ENCODE results near the gene GAA. TPM values are rescaled to one million over a fixed set of nuclear protein-coding genes. Genes with fewer than 3 reads are reported as not detected.

GAA gene
- total RNA-seq (2016; rRNA removed; fragmentation: Illumina TruSeq; extraction: Trizol) (13.4 and 36.4 TPM in 2 replicates), polyA plus RNA-seq (2011; rRNA removed) (21.6 and 23.6 TPM in 2 replicates), polyA minus RNA-seq (2011; rRNA and poly(A)+ RNA removed; ENCODE audit: low replicate concordance) (7.2 and 27.1 TPM in 2 replicates), Bru-seq, nascent RNA (percentile 56 among the genes with signal in this experiment), BruChase-seq, experiment 1, labeled RNA remaining after a 6-hour chase (percentile 70 among the genes with signal in this experiment), BruChase-seq, experiment 2, labeled RNA remaining after a 2-hour chase (percentile 56 among the genes with signal in this experiment)
- total RNA-seq (2016; cell fraction: cytosol; rRNA removed; fragmentation: Illumina TruSeq; extraction: Trizol; ENCODE audit: low read depth), result 13.8 and 16.4 TPM in 2 replicates
- 12.1 and 36.9 TPM in 2 replicates for total RNA-seq (2016; cell fraction: insoluble cytoplasmic fraction; rRNA removed; fragmentation: Illumina TruSeq; extraction: Trizol)
- total RNA-seq (2016; cell fraction: membrane; rRNA removed; fragmentation: Illumina TruSeq; extraction: Trizol), result 20.3 and 20.7 TPM in 2 replicates
- total RNA-seq (2016; cell fraction: nucleus; rRNA removed; fragmentation: Illumina TruSeq; extraction: Trizol), result 47.6 and 57.6 TPM in 2 replicates
- polyA plus RNA-seq (2011; cell fraction: cytosol; rRNA removed), result 16.3 and 29.8 TPM in 2 replicates
- 231 and 320 TPM in 2 replicates for polyA plus RNA-seq (2011; cell fraction: nucleus; rRNA removed)
- polyA plus RNA-seq (2012), result 50.7 and 73.8 TPM in 2 replicates
- 11.3 and 13.9 TPM in 2 replicates for polyA plus RNA-seq (2016; cell fraction: cytosol; fragmentation: Illumina TruSeq; extraction: Trizol; ENCODE audit: low read depth)
- 16.7 and 22.9 TPM in 2 replicates for polyA plus RNA-seq (2016; cell fraction: insoluble cytoplasmic fraction; fragmentation: Illumina TruSeq; extraction: Trizol; ENCODE audit: low read depth)
- 13.9 and 14.3 TPM in 2 replicates for polyA plus RNA-seq (2016; cell fraction: membrane; fragmentation: Illumina TruSeq; extraction: Trizol; ENCODE audit: low read depth)
- 136 and 145 TPM in 2 replicates for polyA plus RNA-seq (2016; cell fraction: nucleus; fragmentation: Illumina TruSeq; extraction: Trizol; ENCODE audit: insufficient read depth, low read depth)
- polyA minus RNA-seq (2011; cell fraction: cytosol; rRNA and poly(A)+ RNA removed), result 22.9 and 24.2 TPM in 2 replicates
- 20.3 and 21.2 TPM in 2 replicates for polyA minus RNA-seq (2011; cell fraction: nucleus; rRNA and poly(A)+ RNA removed)
- long read RNA-seq, experiment 1, transcript GAA-202 (21 exons, 3,549 nt), result major isoform, 8 of 52 reads
- long read RNA-seq, experiment 1, partial matches to known transcripts, result 28 of 52 reads
- long read RNA-seq, experiment 1, other reads (novel, unspliced or antisense), result 11 of 52 reads
- long read RNA-seq, experiment 2, transcript GAA-201 (20 exons, 3,626 nt), result minor isoform, 12 of 259 reads
- long read RNA-seq, experiment 2, transcript GAA-202 (21 exons, 3,549 nt), result major isoform, 34 of 259 reads
- long read RNA-seq, experiment 2, partial matches to known transcripts, result 106 of 259 reads
- long read RNA-seq, experiment 2, other reads (novel, unspliced or antisense), result 103 of 259 reads

- 4% methylated on average over 27 of the region's 114 CpGs for WGBS (ENCODE audit: low lambda C conversion rate)
- Histone ChIP-seq H3K9me3 (ENCODE audit: low read length) (no peaks in the 10 kb centered on the region), H3K27ac (ENCODE audit: extremely low read length, insufficient read depth, low read length) (peak within 1 kb of the TSS; percentile 68), H3K4me3 (replicated peaks in 1 of 3; ENCODE audit: insufficient read depth in 1 of 3, low read depth in 2 of 3, low read length in 3 of 3) (peak within 1 kb of the TSS; percentile 84 to 100 (median 91)), H3K79me2 (ENCODE audit: insufficient read depth, low read length) (peaks cover 9% of the 10 kb centered on the region), H3K4me1 (ENCODE audit: insufficient read depth, low read length) (peaks cover 49% of the 10 kb centered on the region), H4K20me1 (ENCODE audit: insufficient read depth, low read length) (no peaks in the 10 kb centered on the region), H2AFZ (ENCODE audit: low read length) (peak within 1 kb of the TSS; percentile 2), H3K9ac (ENCODE audit: insufficient read depth, low read depth, low read length) (peak within 1 kb of the TSS; percentile 97), H3K4me2 (ENCODE audit: low read depth, low read length) (peak within 1 kb of the TSS; percentile 89), H3K36me3 (replicated peaks in 1 of 2; ENCODE audit: control insufficient read depth in 1 of 2, insufficient read depth in 2 of 2, low read length in 2 of 2) (no peaks in the 10 kb centered on the region), H3K27me3 (ENCODE audit: control insufficient read depth in 1 of 2, insufficient read depth in 2 of 2, low read length in 2 of 2) (peaks cover 2 to 31% of the 10 kb centered on the region in 2 experiments; a peak in 3 of 5 replicates)
- FAIRE-seq, result no peak
- intact Hi-C loops (cut with micrococcal nuclease; ENCODE audit: unreplicated experiment) (no loop called here), in situ Hi-C loops (cut with HindIII; ENCODE audit: extremely low pct_ligation_motif_present, low pct_unique_long_range_greater_than_20kb) (no loop called here)
- CTCF ChIA-PET (ENCODE audit: low intra/inter-chr PET ratio, low total read pairs), result interaction anchor here (2.0 kb wide), 1 partner anchor 19 kb away, joined by 5 read pairs; no protein-coding TSS in a partner anchor
- peak; percentile 75 for ATAC-seq
- POLR2A ChIA-PET, result interaction anchor here (0.6 to 1.6 kb wide), 24 partner anchors 8 to 353 kb away, joined by 3 to 18 read pairs (median 5); partner anchors contain the start of gene EIF4A3
- DNase-seq (ENCODE audit: low spot score), result peak; percentile 62
- BruUV-seq (replicated peaks), result no TSS peak
- TF ChIP-seq ARNTL (CRISPR knock-in tag; IDR thresholded peaks at IDR 0.05) (no peak), MBD4 (IDR thresholded peaks at IDR 0.05; ENCODE audit: borderline replicate concordance, low read length) (no peak), ZNF101 (CRISPR knock-in tag; IDR thresholded peaks at IDR 0.05; ENCODE audit: borderline replicate concordance, low read depth) (peak; percentile 43; the same call in 1 of the 2 replicates), ZNF724P (CRISPR knock-in tag; IDR thresholded peaks at IDR 0.05; ENCODE audit: borderline replicate concordance) (0 out of 2 replicates have a peak, but pooled peaks have one; percentile 21), PRDM10 (CRISPR knock-in tag; IDR thresholded peaks at IDR 0.05; ENCODE audit: low read depth) (no peak), ZNF441 (CRISPR knock-in tag; IDR thresholded peaks at IDR 0.05; ENCODE audit: borderline replicate concordance) (peak; percentile 26; the same call in 1 of the 2 replicates), MTA3 (CRISPR knock-in tag; IDR thresholded peaks at IDR 0.05) (no peak), HCFC1 (IDR thresholded peaks at IDR 0.05; ENCODE audit: low read depth, low read length) (peak; percentile 52), KLF6 (CRISPR knock-in tag; IDR thresholded peaks at IDR 0.05) (peak; percentile 73; the same call in 1 of the 2 replicates)
- TF ChIP-seq, protein P1, sequence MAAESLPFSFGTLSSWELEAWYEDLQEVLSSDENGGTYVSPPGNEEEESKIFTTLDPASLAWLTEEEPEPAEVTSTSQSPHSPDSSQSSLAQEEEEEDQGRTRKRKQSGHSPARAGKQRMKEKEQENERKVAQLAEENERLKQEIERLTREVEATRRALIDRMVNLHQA (CRISPR knock-in tag; IDR thresholded peaks at IDR 0.05), result no peak
- TF ChIP-seq, protein P2, sequence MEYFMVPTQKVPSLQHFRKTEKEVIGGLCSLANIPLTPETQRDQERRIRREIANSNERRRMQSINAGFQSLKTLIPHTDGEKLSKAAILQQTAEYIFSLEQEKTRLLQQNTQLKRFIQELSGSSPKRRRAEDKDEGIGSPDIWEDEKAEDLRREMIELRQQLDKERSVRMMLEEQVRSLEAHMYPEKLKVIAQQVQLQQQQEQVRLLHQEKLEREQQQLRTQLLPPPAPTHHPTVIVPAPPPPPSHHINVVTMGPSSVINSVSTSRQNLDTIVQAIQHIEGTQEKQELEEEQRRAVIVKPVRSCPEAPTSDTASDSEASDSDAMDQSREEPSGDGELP (IDR thresholded peaks at IDR 0.05; ENCODE audit: borderline replicate concordance, low read depth), result 0 out of 2 replicates have a peak, but pooled peaks have one; percentile 14
Measured at GRCh38 chr17:80101011-80101945, at the start of gene GAA. GAA (plus strand) TSS chr17:80101581; CDS start chr17:80104587, 3,006 bp downstream.

Data from HepG2 (cell line).